Psoas muscle (tissue), 8 donors: ENCODE data around the gene MAX. TPM values are rescaled to one million over a fixed set of nuclear protein-coding genes. Genes with fewer than 3 reads are reported as not detected.

Source experiments
- ATAC-seq, 4 donors: fragments of 200-7000 bp; cut with Tn5 transposase; one replicate each; pipeline ENCODE4 v1.9.1; 2020; ENCODE audit warnings: moderate library complexity in 3 of 4, mild to moderate bottlenecking in 2 of 4
- DNase-seq, 2 donors: peaks; one replicate each; pipeline ENCODE4 v3.0.0-alpha.2; 2020
- H3K27ac ChIP-seq: fragments of 200-600 bp; one replicate; pipeline ENCODE4 v1.8.0; 2022
- H3K27me3 ChIP-seq, 3 donors: fragments of 200-600 bp in 1 of 3; one replicate each; pipeline versions ENCODE4 v1.6.1 to v1.8.0; 2013 to 2022; ENCODE audit warnings: low read length in 2 of 3, mild to moderate bottlenecking in 2 of 3, moderate library complexity in 1 of 3; ENCODE audit not compliant: insufficient read depth in 3 of 3
- H3K36me3 ChIP-seq, 2 donors: fragments of 200-600 bp in 1 of 2; one replicate each; pipeline versions ENCODE4 v1.6.1 to v1.8.0; 2013 to 2022; ENCODE audit warnings: low read depth in 1 of 2, mild to moderate bottlenecking in 1 of 2, moderate library complexity in 1 of 2; ENCODE audit not compliant: insufficient read depth in 1 of 2
- H3K4me1 ChIP-seq: fragments of 200-600 bp; one replicate; pipeline ENCODE4 v1.8.0; 2022
- H3K4me3 ChIP-seq: fragments of 200-600 bp; one replicate; pipeline ENCODE4 v1.8.0; 2022; ENCODE audit warnings: mild to moderate bottlenecking
- H3K9me3 ChIP-seq: fragments of 200-600 bp; one replicate; pipeline ENCODE4 v1.8.0; 2022
- WGBS, 3 donors: extraction: QIAGEN DNeasy Blood & Tissue Kit; methylation state at CpG; one replicate each; pipeline versions ENCODE4 v1.1.6 to v1.1.7; 2013; 5-methylcytosine and 5-hydroxymethylcytosine counted together
- intact Hi-C, 2 donors: fragments of 100-400 bp; cut with DNase I; formaldehyde crosslinking; loops; one replicate each; pipeline versions ENCODE4 v1.11.0 to v1.14.2; 2022
- polyA plus RNA-seq, 3 donors: library from polyadenylated mRNA; stranded (reverse); fragments of 200-250 nt; gene quantifications; one replicate each; pipeline ENCODE4 v1.2.3, GENCODE V29; 2013
- total RNA-seq, 4 donors: library from RNA; stranded (reverse); fragmentation: NEBNext Ultra II Directional in 2 of 4; extraction: Animal tissue kit (Norgen Biotek cat#: 25700) in 2 of 4; gene quantifications; one replicate each; pipeline versions ENCODE4 v1.2.1 to v1.2.4, GENCODE V29; 2021 to 2023
- TF ChIP-seq, protein P1 (sequence below): fragments of 200-600 bp; IDR thresholded peaks from one replicate; pipeline ENCODE4 v1.8.0; 2022; ENCODE audit warnings: antibody characterized with exemption
- donor health status: healthy with polysubstance abuse.
- donor health status: DM: no; HTN: no; CAD: no; lungs with moderate emphysema.
- donor health status: Bipolar disorder and iron deficiency.
- donor health status: healthy.
- donor health status: DM: yes; HTN: yes; CAD: no.
- donor health status: DM: no; HTN: no; CAD: no.
- donor health status: DM: no; HTN: no; CAD: no.
- donor health status: DM: yes; HTN: yes; CAD: no.

The MAX gene
- total and polyA plus RNA-seq, 7 donors: 44.5 to 115 (median 50.6) TPM

DNA sequence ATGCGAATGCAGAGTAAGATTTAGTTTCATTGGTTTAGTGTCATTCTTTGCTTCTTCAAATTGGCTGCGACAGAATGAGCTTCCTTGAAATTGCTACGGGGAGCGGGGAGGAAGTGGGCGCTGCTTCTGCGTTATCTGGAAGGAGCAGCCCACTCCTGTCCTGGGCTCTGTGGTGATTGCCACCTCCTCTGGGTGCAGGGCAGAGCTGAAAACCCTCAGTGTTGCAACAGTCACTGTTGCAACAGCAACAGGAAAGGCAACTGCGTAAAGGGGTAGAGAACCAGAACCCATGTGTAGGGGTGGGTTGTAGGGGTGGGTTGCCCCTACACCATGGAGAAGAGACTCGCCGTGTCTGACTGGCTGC lies 57.7 kb downstream of the MAX start:
- WGBS, 3 donors: 91 to 94% (median 93%) methylated on average over 9 of the region's 9 CpGs
- Histone ChIP-seq H3K27me3 (no peaks in the 10 kb centered on the region), H3K36me3 (peaks cover 5 to 63% of the 10 kb centered on the region in 2 donors), H3K27ac (no peak overlapping the region), H3K4me1 (peaks cover 9% of the 10 kb centered on the region), H3K4me3 (no peak overlapping the region), H3K9me3 (no peaks in the 10 kb centered on the region)
- DNase-seq (no peak), ATAC-seq (peak in 1 of 4 donors; percentile 23)
- TF ChIP-seq, protein P1, sequence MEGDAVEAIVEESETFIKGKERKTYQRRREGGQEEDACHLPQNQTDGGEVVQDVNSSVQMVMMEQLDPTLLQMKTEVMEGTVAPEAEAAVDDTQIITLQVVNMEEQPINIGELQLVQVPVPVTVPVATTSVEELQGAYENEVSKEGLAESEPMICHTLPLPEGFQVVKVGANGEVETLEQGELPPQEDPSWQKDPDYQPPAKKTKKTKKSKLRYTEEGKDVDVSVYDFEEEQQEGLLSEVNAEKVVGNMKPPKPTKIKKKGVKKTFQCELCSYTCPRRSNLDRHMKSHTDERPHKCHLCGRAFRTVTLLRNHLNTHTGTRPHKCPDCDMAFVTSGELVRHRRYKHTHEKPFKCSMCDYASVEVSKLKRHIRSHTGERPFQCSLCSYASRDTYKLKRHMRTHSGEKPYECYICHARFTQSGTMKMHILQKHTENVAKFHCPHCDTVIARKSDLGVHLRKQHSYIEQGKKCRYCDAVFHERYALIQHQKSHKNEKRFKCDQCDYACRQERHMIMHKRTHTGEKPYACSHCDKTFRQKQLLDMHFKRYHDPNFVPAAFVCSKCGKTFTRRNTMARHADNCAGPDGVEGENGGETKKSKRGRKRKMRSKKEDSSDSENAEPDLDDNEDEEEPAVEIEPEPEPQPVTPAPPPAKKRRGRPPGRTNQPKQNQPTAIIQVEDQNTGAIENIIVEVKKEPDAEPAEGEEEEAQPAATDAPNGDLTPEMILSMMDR: no peak
- intact Hi-C loops: no loop called here

DNA sequence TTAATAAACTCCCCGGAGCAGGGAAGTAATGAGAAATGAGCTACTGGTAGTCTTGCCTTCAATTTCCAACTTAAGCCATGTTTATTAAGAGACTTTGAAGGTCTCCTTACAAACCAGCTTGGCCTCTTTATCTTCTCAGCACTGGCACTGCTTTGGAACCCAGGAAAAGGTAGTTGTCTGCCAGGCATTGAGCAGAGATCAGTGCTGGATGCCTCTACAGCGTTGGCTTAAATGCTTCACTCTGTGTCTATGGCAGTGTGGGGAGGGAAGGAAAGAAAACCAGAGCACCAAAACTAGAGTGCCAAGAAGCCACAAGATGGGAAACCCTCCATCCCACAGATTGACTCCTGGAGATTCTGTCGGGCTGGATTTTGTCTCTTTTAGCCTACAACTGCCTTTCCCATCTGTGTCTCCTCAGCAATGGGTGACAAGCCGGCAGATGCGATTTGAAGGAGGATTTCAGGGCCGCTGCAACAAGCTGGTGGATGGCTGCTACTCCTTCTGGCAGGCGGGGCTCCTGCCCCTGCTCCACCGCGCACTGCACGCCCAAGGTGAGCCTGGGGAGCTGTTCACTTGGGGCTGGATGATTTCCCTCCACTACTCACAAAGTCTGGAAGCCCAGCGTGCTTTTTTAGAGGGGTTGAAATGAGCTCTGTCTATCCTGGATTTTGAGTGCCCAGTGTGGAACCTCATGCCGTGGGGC lies 58.3 kb downstream of the MAX start:
- TF ChIP-seq, protein P1: no peak
- intact Hi-C loops: no loop called here
- H3K36me3 ChIP-seq: peaks cover 5 to 63% of the 10 kb centered on the region in 2 donors
- ATAC-seq (no peak), DNase-seq (no peak)
- peaks cover 9% of the 10 kb centered on the region for H3K4me1 ChIP-seq
- WGBS, 3 donors: 85 to 93% (median 92%) methylated on average over 12 of the region's 12 CpGs
- no peaks in the 10 kb centered on the region for H3K9me3 ChIP-seq
- H3K27me3 ChIP-seq: no peaks in the 10 kb centered on the region
- no peak overlapping the region for H3K4me3 ChIP-seq
- no peak overlapping the region for H3K27ac ChIP-seq

DNA sequence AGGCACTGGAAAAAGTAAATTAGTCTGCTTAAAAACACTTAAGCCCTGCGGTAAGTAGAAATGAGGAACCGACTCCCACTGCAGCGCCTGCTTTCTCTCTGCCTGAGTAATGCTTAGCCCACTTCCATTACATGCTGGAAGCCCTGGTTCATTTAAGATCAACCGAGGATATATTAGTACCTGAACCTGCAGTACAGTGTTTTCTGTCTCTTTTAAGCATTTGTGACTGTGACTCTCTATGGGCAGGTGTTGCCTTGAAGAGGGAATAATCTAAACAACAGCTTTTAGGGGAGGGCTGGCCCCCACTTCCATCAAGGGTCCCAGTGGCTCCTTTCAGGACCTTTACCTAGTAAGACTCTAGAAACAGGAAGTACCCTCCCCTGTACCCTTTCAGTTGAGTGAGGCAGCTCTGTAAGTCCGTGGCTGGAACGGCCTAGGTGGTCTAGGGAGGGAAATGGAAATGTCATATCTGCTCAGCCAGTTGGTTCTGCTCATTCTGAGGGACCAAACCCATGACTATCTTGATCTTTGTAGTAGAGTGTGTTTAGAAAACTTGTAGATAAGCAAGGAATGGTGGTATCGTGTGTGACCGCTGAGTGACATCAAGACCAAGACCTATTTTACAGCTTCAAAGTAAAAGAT lies 59.5 kb downstream of the MAX start:
- no peaks in the 10 kb centered on the region for H3K9me3 ChIP-seq
- no peak overlapping the region for H3K27ac ChIP-seq
- peaks cover 9% of the 10 kb centered on the region for H3K4me1 ChIP-seq
- WGBS, 3 donors: 81 to 88% (median 85%) methylated on average over 8 of the region's 8 CpGs
- intact Hi-C loops: no loop called here
- no peaks in the 10 kb centered on the region for H3K27me3 ChIP-seq
- no peak for ATAC-seq
- H3K36me3 ChIP-seq: peaks cover 5 to 63% of the 10 kb centered on the region in 2 donors
- no peak for DNase-seq
- TF ChIP-seq, protein P1: no peak
- H3K4me3 ChIP-seq: no peak overlapping the region

DNA sequence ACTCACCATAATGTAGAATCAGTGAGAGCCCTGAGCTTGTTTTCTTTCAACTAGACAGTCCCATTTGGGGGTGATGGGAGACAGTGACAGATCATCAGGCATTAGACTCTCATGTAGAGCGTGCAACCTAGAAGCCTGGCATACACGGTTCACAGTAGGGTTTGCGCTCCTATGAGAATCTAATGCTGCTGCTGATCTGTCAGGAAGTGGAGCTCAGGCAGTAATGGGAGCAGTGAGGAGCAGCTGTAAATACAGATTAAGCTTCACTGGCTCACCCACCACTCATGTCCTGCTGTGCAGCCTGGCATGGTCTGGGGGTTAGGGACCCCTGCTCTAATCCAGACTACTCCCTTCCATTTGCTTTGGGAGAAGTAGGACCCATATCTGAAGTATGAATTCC lies 60.0 kb downstream of the MAX start:
- H3K4me3 ChIP-seq: no peak overlapping the region
- WGBS, 3 donors: 89 to 97% (median 91%) methylated on average over 3 of the region's 3 CpGs
- H3K27me3 ChIP-seq: no peaks in the 10 kb centered on the region
- TF ChIP-seq, protein P1: no peak
- H3K36me3 ChIP-seq: peaks cover 5 to 63% of the 10 kb centered on the region in 2 donors
- peaks cover 5% of the 10 kb centered on the region for H3K4me1 ChIP-seq
- intact Hi-C loops: no loop called here
- H3K27ac ChIP-seq: no peak overlapping the region
- no peak for ATAC-seq
- no peak for DNase-seq
- no peaks in the 10 kb centered on the region for H3K9me3 ChIP-seq
